BE2C (cell line): Measurements from ENCODE around the gene PMIS2.
A peak's percentile ranks its signal among the peaks of the same experiment; 100 is the strongest.

Source experiments
- DNase-seq: peaks from one replicate; pipeline ENCODE4 v3.0.0-alpha.2; 2020
- H3K27me3 ChIP-seq: fragments of 250-450 bp; sonication (Bioruptor Pico); 2 replicates; pipeline ENCODE4 v1.5.1; 2020; ENCODE audit warnings: mild to moderate bottlenecking
- H3K36me3 ChIP-seq: fragments of 250-450 bp; sonication (Bioruptor Pico); 2 replicates; pipeline ENCODE4 v1.5.1; 2020; ENCODE audit warnings: mild to moderate bottlenecking
- H3K4me1 ChIP-seq: fragments of 250-450 bp; sonication (Bioruptor Pico); 2 replicates; pipeline ENCODE4 v1.5.1; 2020
- H3K4me3 ChIP-seq: 2 replicates; pipeline ENCODE4 v1.5.1; 2011; ENCODE audit warnings: low read depth, low read length
- H3K9me3 ChIP-seq: fragments of 250-450 bp; sonication (Bioruptor Pico); 2 replicates; pipeline ENCODE4 v1.5.1; 2020
- CTCF ChIP-seq: IDR thresholded peaks from 2 replicates; pipeline ENCODE4 v1.5.1; 2012; ENCODE audit warnings: mild to moderate bottlenecking, low read depth, low read length

The PMIS2 gene

DNA sequence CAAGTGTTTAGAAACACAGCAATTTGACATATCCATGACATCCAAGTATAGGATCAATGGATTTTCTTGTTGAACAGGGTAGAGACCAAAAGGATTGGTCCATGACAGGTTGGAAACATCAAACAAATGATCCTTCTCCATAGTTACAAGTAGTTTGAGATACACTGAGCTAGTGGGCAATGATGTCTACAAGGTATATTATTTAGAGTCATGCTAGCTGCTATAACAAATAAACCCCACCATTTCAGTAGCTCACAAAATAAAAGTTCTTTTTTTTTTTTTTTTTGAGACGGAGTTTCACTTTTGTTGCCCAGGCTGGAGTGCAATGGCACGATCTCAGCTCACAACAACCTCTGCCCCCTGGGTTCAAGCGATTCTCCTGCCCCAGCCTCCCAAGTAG is 21.7 kb downstream of the PMIS2 start:
- H3K36me3 ChIP-seq, result no peaks in the 10 kb centered on the region
- H3K9me3 ChIP-seq, result no peaks in the 10 kb centered on the region; the same call in 1 of the 2 replicates
- no peak overlapping the region for H3K4me3 ChIP-seq
- no peak for TF ChIP-seq CTCF
- H3K4me1 ChIP-seq, result no peaks in the 10 kb centered on the region
- DNase-seq, result no peak
- H3K27me3 ChIP-seq, result no peaks in the 10 kb centered on the region

GRCh38 chr19:35608251-35608650 is 22.3 kb downstream of the PMIS2 start:
- Histone ChIP-seq H3K4me1 (no peaks in the 10 kb centered on the region), H3K27me3 (no peaks in the 10 kb centered on the region), H3K36me3 (no peaks in the 10 kb centered on the region), H3K4me3 (no peak overlapping the region), H3K9me3 (no peaks in the 10 kb centered on the region; the same call in 1 of the 2 replicates)
- DNase-seq, result no peak
- no peak for TF ChIP-seq CTCF

DNA sequence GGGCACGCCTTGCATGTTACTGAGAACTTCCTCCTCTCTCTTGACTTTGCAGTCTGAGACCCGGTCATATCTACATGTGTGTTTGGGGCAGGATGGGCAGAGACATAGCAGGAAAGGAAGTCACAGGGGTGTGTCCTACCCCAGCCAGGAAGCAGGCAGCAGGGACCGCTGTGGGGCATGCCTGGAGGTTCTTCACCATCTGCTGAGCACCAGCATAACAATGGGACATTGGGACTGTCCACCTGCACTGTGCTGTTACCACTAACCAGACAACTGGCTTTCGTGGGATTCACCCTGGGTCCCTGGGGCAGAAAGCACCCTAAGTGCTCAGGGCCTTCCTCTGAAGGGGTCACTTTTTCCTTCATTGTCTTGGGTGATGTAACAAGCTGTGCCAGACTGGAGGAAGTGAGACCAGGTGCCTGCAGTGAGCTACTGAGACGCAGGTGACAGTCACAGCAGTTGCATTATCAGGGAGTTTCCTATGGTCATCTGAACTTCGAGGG is 23.9 kb downstream of the PMIS2 start:
- H3K4me3 ChIP-seq, result no peak overlapping the region
- no peak for DNase-seq
- H3K27me3 ChIP-seq, result no peaks in the 10 kb centered on the region
- H3K9me3 ChIP-seq, result no peaks in the 10 kb centered on the region; the same call in 1 of the 2 replicates
- H3K36me3 ChIP-seq, result peaks cover 2% of the 10 kb centered on the region; the same call in 1 of the 2 replicates
- TF ChIP-seq CTCF, result no peak
- no peaks in the 10 kb centered on the region for H3K4me1 ChIP-seq

- Histone ChIP-seq H3K27me3 (no peaks in the 10 kb centered on the region), H3K4me3 (peak overlapping the region; percentile 97), H3K4me1 (no peaks in the 10 kb centered on the region), H3K36me3 (peaks cover 11% of the 10 kb centered on the region), H3K9me3 (no peaks in the 10 kb centered on the region; the same call in 1 of the 2 replicates)
- no peak for TF ChIP-seq CTCF
- DNase-seq, result no peak
These were observed 26.2 kb downstream of the PMIS2 start for GRCh38 chr19:35612224-35612558.

DNA sequence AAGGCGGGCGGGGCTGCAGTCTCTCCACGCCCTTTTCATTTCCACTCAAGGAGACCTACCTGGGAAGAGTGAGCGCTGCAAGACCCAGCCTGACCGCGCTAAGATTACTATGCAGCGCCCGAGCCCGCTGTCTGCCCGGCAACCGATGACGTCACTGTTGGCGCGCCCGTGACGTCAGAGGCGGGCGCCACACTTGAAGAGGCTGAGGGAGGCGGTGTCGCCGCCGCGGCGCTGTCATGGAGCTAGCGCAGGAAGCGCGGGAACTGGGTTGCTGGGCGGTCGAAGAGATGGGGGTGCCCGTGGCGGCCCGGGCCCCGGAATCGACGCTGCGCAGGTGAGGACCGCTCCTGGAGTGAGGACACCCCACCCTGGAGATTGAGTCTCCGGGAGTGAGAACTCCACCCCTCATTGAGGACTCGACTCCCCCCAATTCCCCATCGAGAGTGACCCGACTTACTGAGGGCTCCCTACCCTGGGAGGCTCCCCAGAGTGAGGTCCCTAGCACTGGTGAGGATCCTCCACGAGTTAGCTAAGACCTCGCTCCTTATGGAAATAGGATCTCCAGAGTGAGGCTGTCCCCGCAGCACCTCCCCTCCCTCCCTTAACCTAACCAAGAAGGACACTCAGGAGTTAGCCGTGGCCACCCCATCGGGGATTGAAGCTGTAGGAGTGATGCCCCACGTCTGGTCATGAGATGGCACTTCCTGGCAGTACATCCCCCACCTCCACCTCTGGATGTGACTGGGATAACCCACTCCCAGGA is 26.8 kb downstream of the PMIS2 start, which contains the start of gene HAUS5:
Gene HAUS5, plus strand, starts transcription at position 177 of the 763 bp plus-strand sequence. Its CDS starts 60 bp downstream, at position 237.
- H3K36me3 ChIP-seq, result peaks cover 11% of the 10 kb centered on the region
- no peaks in the 10 kb centered on the region for H3K27me3 ChIP-seq
- TF ChIP-seq CTCF, result 0 out of 2 replicates have a peak, but pooled peaks have one; percentile 5
- DNase-seq, result peak; percentile 95
- no peaks in the 10 kb centered on the region; the same call in 1 of the 2 replicates for H3K9me3 ChIP-seq
- peak within 1 kb of the TSS; percentile 97 for H3K4me3 ChIP-seq
- H3K4me1 ChIP-seq, result no peaks in the 10 kb centered on the region

DNA sequence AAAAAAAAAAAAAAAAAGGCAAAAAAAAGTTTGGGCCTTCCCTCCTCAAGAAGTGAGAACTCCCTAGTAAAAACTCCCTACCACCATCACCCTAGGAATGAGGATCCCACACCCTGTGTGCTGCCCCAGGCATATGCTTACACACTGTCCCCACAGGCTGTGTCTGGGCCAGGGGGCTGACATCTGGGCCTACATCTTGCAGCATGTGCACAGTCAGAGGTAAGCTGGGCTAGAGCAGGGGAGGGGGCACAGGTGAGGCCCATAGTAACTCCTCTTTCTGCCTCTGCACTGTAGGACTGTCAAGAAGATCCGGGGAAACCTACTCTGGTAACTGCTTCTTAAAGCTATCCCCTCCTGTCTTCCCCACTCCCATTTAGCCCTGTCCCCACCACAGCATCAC is 27.6 kb downstream of the PMIS2 start:
- TF ChIP-seq CTCF, result no peak
- H3K36me3 ChIP-seq, result peaks cover 11% of the 10 kb centered on the region
- peak overlapping the region; percentile 97 for H3K4me3 ChIP-seq
- no peak for DNase-seq
- no peaks in the 10 kb centered on the region for H3K27me3 ChIP-seq
- H3K9me3 ChIP-seq, result no peaks in the 10 kb centered on the region
- H3K4me1 ChIP-seq, result no peaks in the 10 kb centered on the region
